Nephron (organoid): ENCODE measurements around the gene MECR.

Source experiments
- H3K27ac Mint-ChIP-seq, 3 experiments: 2 replicates each; pipeline ENCODE4 v1.8.0; 2020; ENCODE audit warnings: mixed read lengths in 3 of 3, mild to moderate bottlenecking in 2 of 3, moderate library complexity in 1 of 3
- H3K27me3 Mint-ChIP-seq: 2 replicates; pipeline ENCODE4 v1.8.0; 2021; ENCODE audit warnings: low read depth, mild to moderate bottlenecking, moderate library complexity, mixed read lengths
- H3K36me3 Mint-ChIP-seq: 2 replicates; pipeline ENCODE4 v1.8.0; 2020; ENCODE audit warnings: low read depth, mixed read lengths
- H3K4me1 Mint-ChIP-seq: 2 replicates; pipeline ENCODE4 v1.8.0; 2020; ENCODE audit warnings: mixed read lengths
- H3K4me3 Mint-ChIP-seq, 3 experiments: 2 replicates each; pipeline ENCODE4 v1.8.0; 2020; ENCODE audit warnings: mild to moderate bottlenecking in 3 of 3, mixed read lengths in 3 of 3, moderate library complexity in 2 of 3
- H3K9me3 Mint-ChIP-seq: 2 replicates; pipeline ENCODE4 v1.8.0; 2020; ENCODE audit warnings: mixed read lengths
- CTCF ChIP-seq, 3 experiments: fragments of 200-600 bp; sonication (generic); IDR thresholded peaks; one replicate each; pipeline ENCODE4 v1.5.0; 2021; ENCODE audit warnings: antibody characterized with exemption in 3 of 3; ENCODE audit not compliant: unreplicated experiment in 3 of 3

Gene MECR

GRCh38 chr1:29247571-29248273 is 17.0 kb upstream of the MECR start:
- no peak overlapping the region for H3K4me3 Mint-ChIP-seq
- H3K27me3 Mint-ChIP-seq = peaks cover 12% of the 10 kb centered on the region
- no peak for TF ChIP-seq CTCF (IDR thresholded peaks at IDR 0.05; ENCODE audit: unreplicated experiment in 3 of 3)
- no peaks in the 10 kb centered on the region for H3K36me3 Mint-ChIP-seq
- no peak overlapping the region for H3K27ac Mint-ChIP-seq
- H3K4me1 Mint-ChIP-seq = peaks cover 21% of the 10 kb centered on the region
- H3K9me3 Mint-ChIP-seq = no peaks in the 10 kb centered on the region

- Mint-ChIP-seq H3K27ac (no peak overlapping the region), H3K4me1 (peaks cover 21% of the 10 kb centered on the region), H3K27me3 (peaks cover 12% of the 10 kb centered on the region), H3K36me3 (no peaks in the 10 kb centered on the region), H3K9me3 (no peaks in the 10 kb centered on the region), H3K4me3 (no peak overlapping the region)
- TF ChIP-seq CTCF (IDR thresholded peaks at IDR 0.05; ENCODE audit: unreplicated experiment in 3 of 3) = no peak
Measured at GRCh38 chr1:29247044-29247443, 16.3 kb upstream of the MECR start.

GRCh38 chr1:29245876-29246275 is 15.1 kb upstream of the MECR start:
- no peaks in the 10 kb centered on the region for H3K9me3 Mint-ChIP-seq
- peaks cover 12% of the 10 kb centered on the region for H3K27me3 Mint-ChIP-seq
- H3K36me3 Mint-ChIP-seq = no peaks in the 10 kb centered on the region
- peak; percentile 32 to 45 (median 37) for TF ChIP-seq CTCF (IDR thresholded peaks at IDR 0.05; ENCODE audit: unreplicated experiment in 3 of 3)
- no peak overlapping the region for H3K27ac Mint-ChIP-seq
- peaks cover 24% of the 10 kb centered on the region for H3K4me1 Mint-ChIP-seq
- H3K4me3 Mint-ChIP-seq = no peak overlapping the region

GRCh38 chr1:29245261-29245660 is 14.5 kb upstream of the MECR start:
- Mint-ChIP-seq H3K27me3 (peaks cover 10% of the 10 kb centered on the region), H3K36me3 (no peaks in the 10 kb centered on the region), H3K4me1 (peaks cover 24% of the 10 kb centered on the region), H3K27ac (no peak overlapping the region), H3K9me3 (no peaks in the 10 kb centered on the region), H3K4me3 (no peak overlapping the region)
- TF ChIP-seq CTCF (IDR thresholded peaks at IDR 0.05; ENCODE audit: unreplicated experiment in 3 of 3) = no peak

- no peaks in the 10 kb centered on the region for H3K9me3 Mint-ChIP-seq
- peaks cover 24% of the 10 kb centered on the region for H3K4me1 Mint-ChIP-seq
- peaks cover 14% of the 10 kb centered on the region for H3K27me3 Mint-ChIP-seq
- H3K4me3 Mint-ChIP-seq = no peak overlapping the region
- TF ChIP-seq CTCF (IDR thresholded peaks at IDR 0.05; ENCODE audit: unreplicated experiment in 3 of 3) = no peak
- H3K36me3 Mint-ChIP-seq = no peaks in the 10 kb centered on the region
- no peak overlapping the region for H3K27ac Mint-ChIP-seq
Measured at GRCh38 chr1:29243871-29244200, 13.1 kb upstream of the MECR start.
